HG02588 (cell line): ENCODE results near the gene BEST4.
A peak's percentile ranks its signal among the peaks of the same experiment; 100 is the strongest.
"Not testable (repeated sequence)": the region's sequence is repeated elsewhere in the genome, so short reads cannot be mapped to it uniquely, and the experiment has no call there.

Experiments
- ATAC-seq: cut with Tn5 transposase; IDR thresholded peaks from one replicate; pipeline ENCODE4 v1.9.1; 2021; ENCODE audit warnings: mild to moderate bottlenecking, moderate library complexity; ENCODE audit not compliant: unreplicated experiment

The BEST4 gene

GRCh38 chr1:44803062-44803311, 15.0 kb upstream of the BEST4 start:
- no peak for ATAC-seq

GRCh38 chr1:44802306-44803061, 14.5 kb upstream of the BEST4 start:
- ATAC-seq, result no peak

GRCh38 chr1:44801491-44802305, 13.7 kb upstream of the BEST4 start:
- no peak for ATAC-seq

GRCh38 chr1:44799770-44800584, 12.0 kb upstream of the BEST4 start, which contains the start of gene PLK3:
Gene PLK3 (plus strand): TSS chr1:44800377. CDS start chr1:44800464, 87 bp downstream.
- ATAC-seq, result peak; percentile 78

- ATAC-seq, result no peak
Observed at GRCh38 chr1:44798481-44799365, 10.8 kb upstream of the BEST4 start.

- ATAC-seq, result not testable (repeated sequence)
Observed at GRCh38 chr1:44797886-44798285, 9.9 kb upstream of the BEST4 start.

- ATAC-seq, result no peak
Observed at GRCh38 chr1:44792736-44793502, 4.9 kb upstream of the BEST4 start.

- ATAC-seq, result no peak
Observed at GRCh38 chr1:44790968-44791801, 3.2 kb upstream of the BEST4 start.

- ATAC-seq, result no peak
Observed at GRCh38 chr1:44787506-44787905, 464 bp downstream of the BEST4 start.

GRCh38 chr1:44786841-44787426, 1.0 kb downstream of the BEST4 start:
- no peak for ATAC-seq

- no peak for ATAC-seq
Observed at GRCh38 chr1:44786138-44786840, 1.7 kb downstream of the BEST4 start.

- no peak for ATAC-seq
Observed at GRCh38 chr1:44785501-44786137, 2.4 kb downstream of the BEST4 start.

- no peak for ATAC-seq
Observed at GRCh38 chr1:44785029-44785380, 3.0 kb downstream of the BEST4 start.

GRCh38 chr1:44784094-44785028, 3.6 kb downstream of the BEST4 start:
- ATAC-seq, result no peak

GRCh38 chr1:44783697-44784093, 4.3 kb downstream of the BEST4 start:
- ATAC-seq, result no peak

- ATAC-seq, result no peak
Observed at GRCh38 chr1:44780583-44781121, 7.3 kb downstream of the BEST4 start.
